Mesenchymal stem cell (in vitro differentiated cells and primary cell): ENCODE results near the gene MB.

Source experiments
- DNase-seq: peaks from one replicate; pipeline ENCODE4 v3.0.0-alpha.2; 2013
- H2AFZ ChIP-seq: one replicate; pipeline ENCODE4 v1.6.1; 2013; ENCODE audit warnings: low read depth, mild to moderate bottlenecking, control low read depth, inconsistent platforms, low read length, moderate library complexity
- H2AK5ac ChIP-seq: 2 replicates; pipeline ENCODE4 v1.6.1; 2013; ENCODE audit warnings: low read length, moderate library complexity, mild to moderate bottlenecking, inconsistent platforms; ENCODE audit not compliant: severe bottlenecking
- H2BK120ac ChIP-seq: one replicate; pipeline ENCODE4 v1.6.1; 2013; ENCODE audit warnings: low read depth, mild to moderate bottlenecking, inconsistent platforms, low read length, moderate library complexity
- H2BK12ac ChIP-seq, 2 experiments: one replicate each; pipeline ENCODE4 v1.6.1; 2013; ENCODE audit warnings: inconsistent platforms in 2 of 2, low read length in 2 of 2, mild to moderate bottlenecking in 2 of 2, moderate library complexity in 2 of 2, control low read depth in 1 of 2
- H2BK15ac ChIP-seq: one replicate; pipeline ENCODE4 v1.6.1; 2013; ENCODE audit warnings: mild to moderate bottlenecking, low read depth, inconsistent platforms; ENCODE audit not compliant: poor library complexity, severe bottlenecking
- H2BK5ac ChIP-seq: 2 replicates; pipeline ENCODE4 v1.6.1; 2013; ENCODE audit warnings: low read depth, mild to moderate bottlenecking, low read length, control low read depth, inconsistent platforms; ENCODE audit not compliant: poor library complexity, severe bottlenecking
- H3K14ac ChIP-seq, 2 experiments: one replicate each; pipeline ENCODE4 v1.6.1; 2013; ENCODE audit warnings: inconsistent platforms in 2 of 2, low read length in 2 of 2, control low read depth in 1 of 2, mild to moderate bottlenecking in 1 of 2, moderate library complexity in 1 of 2
- H3K18ac ChIP-seq, 2 experiments: one replicate each; pipeline ENCODE4 v1.6.1; 2013; ENCODE audit warnings: inconsistent platforms in 2 of 2, low read length in 2 of 2, control low read depth in 1 of 2, low read depth in 1 of 2, mild to moderate bottlenecking in 1 of 2
- H3K23ac ChIP-seq, 2 experiments: one replicate each; pipeline ENCODE4 v1.6.1; 2013; ENCODE audit warnings: inconsistent platforms in 2 of 2, low read length in 2 of 2, mild to moderate bottlenecking in 2 of 2, moderate library complexity in 2 of 2, control low read depth in 1 of 2
- H3K27ac ChIP-seq: 2 replicates; pipeline ENCODE4 v1.5.1; 2013; ENCODE audit warnings: mild to moderate bottlenecking, moderate library complexity, low read length, control low read depth, inconsistent platforms; ENCODE audit not compliant: poor library complexity, severe bottlenecking
- H3K27me3 ChIP-seq, 2 experiments: 2 replicates each; pipeline versions ENCODE4 v1.6.1 to v1.7.0; 2013; ENCODE audit warnings: low read length in 2 of 2, mild to moderate bottlenecking in 2 of 2, moderate library complexity in 2 of 2, control low read depth in 1 of 2, inconsistent platforms in 1 of 2; ENCODE audit not compliant: control insufficient read depth in 1 of 2, insufficient read depth in 1 of 2
- H3K36me3 ChIP-seq, 2 experiments: 2 replicates each; pipeline versions ENCODE4 v1.6.1 to v1.7.0; 2013; ENCODE audit warnings: low read length in 2 of 2, control low read depth in 1 of 2, inconsistent platforms in 1 of 2, low read depth in 1 of 2, mild to moderate bottlenecking in 1 of 2; ENCODE audit not compliant: insufficient read depth in 2 of 2, control insufficient read depth in 1 of 2
- H3K4ac ChIP-seq, 2 experiments: one replicate each; pipeline ENCODE4 v1.6.1; 2013; ENCODE audit warnings: inconsistent platforms in 2 of 2, low read length in 2 of 2, mild to moderate bottlenecking in 2 of 2, moderate library complexity in 2 of 2, control low read depth in 1 of 2, low read depth in 1 of 2
- H3K4me1 ChIP-seq: 2 replicates; pipeline ENCODE4 v1.6.1; 2013; ENCODE audit warnings: low read depth, low read length, control low read depth; ENCODE audit not compliant: control insufficient read depth, insufficient read depth
- H3K4me2 ChIP-seq: 2 replicates; pipeline ENCODE4 v1.6.1; 2013; ENCODE audit warnings: low read length, mild to moderate bottlenecking, inconsistent platforms; ENCODE audit not compliant: poor library complexity, severe bottlenecking
- H3K4me3 ChIP-seq, 2 experiments: 2 replicates each; pipeline versions ENCODE4 v1.5.1 to v1.7.0; 2013; ENCODE audit warnings: low read length in 2 of 2, mild to moderate bottlenecking in 2 of 2, control low read depth in 1 of 2, low read depth in 1 of 2; ENCODE audit not compliant: insufficient read depth in 1 of 2
- H3K79me1 ChIP-seq: replicated peaks from 2 replicates; pipeline ENCODE4 v1.6.1; 2013; ENCODE audit warnings: mild to moderate bottlenecking, control low read depth, low read length, inconsistent platforms; ENCODE audit not compliant: poor library complexity, severe bottlenecking
- H3K9ac ChIP-seq: 2 replicates; pipeline ENCODE4 v1.7.0; 2013; ENCODE audit warnings: mild to moderate bottlenecking, low read length, moderate library complexity
- H3K9me3 ChIP-seq: 2 replicates; pipeline ENCODE4 v1.7.0; 2013; ENCODE audit warnings: mild to moderate bottlenecking, low read length; ENCODE audit not compliant: control insufficient read depth
- H4K8ac ChIP-seq: one replicate; pipeline ENCODE4 v1.6.1; 2013; ENCODE audit warnings: inconsistent platforms, mild to moderate bottlenecking, low read length, moderate library complexity
- H4K91ac ChIP-seq: one replicate; pipeline ENCODE4 v1.6.1; 2013; ENCODE audit warnings: mild to moderate bottlenecking, low read length, inconsistent platforms
- WGBS: methylation state at CpG from one replicate; pipeline ENCODE4 v1.1.7; 2013; ENCODE audit warnings: mixed read lengths; 5-methylcytosine and 5-hydroxymethylcytosine counted together

MB gene

DNA sequence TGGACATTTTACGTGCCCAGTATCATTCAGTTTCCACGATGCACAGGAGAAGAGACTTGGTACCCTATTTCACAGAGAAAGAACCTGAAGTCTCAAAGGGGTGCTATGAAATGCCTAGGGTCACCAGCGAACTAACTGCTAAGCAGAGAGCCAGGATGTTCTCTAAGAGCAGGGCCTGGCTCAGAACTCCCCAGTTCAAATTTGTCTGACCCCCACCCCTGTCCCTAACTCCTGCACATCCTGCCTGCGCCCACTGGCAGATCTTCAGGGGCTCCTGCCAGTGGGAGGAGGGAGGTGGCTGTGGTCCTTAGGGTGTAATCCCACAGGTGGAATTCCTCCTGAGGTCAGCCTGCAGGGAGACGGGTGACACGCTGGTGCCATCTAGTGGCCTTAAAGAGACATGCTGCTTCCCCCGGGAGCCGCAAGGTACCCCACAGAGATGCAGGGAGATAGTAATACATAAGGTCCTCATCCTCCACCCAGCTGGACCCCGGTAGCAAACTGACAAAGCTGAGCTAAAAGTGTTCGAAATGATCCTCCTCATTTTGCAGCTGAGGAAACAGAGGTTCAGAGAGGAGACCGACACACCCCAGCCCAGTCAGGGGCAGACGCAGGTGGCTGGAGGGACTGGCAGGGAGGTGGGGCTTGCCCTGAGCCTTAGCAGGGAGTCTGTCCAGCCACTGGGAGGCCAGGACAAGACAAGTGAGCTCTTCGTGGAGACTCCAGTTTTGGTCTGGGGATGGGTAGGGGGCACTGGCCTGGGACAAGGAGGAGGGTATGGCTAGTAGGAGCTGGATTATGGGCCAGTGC, 34.1 kb downstream of the MB start:
- Histone ChIP-seq H3K4ac (no peak overlapping the region), H3K79me1 (no peaks in the 10 kb centered on the region), H2AK5ac (no peak overlapping the region), H3K14ac (no peak overlapping the region), H3K4me1 (peaks cover 4% of the 10 kb centered on the region), H4K8ac (no peak overlapping the region), H2BK120ac (no peak overlapping the region), H3K27ac (no peak overlapping the region), H3K9me3 (no peaks in the 10 kb centered on the region), H2BK5ac (no peak overlapping the region), H3K4me3 (no peak overlapping the region), H4K91ac (no peak overlapping the region), H2AFZ (no peak overlapping the region), H3K18ac (no peak overlapping the region), H3K36me3 (no peaks in the 10 kb centered on the region), H3K23ac (no peak overlapping the region), H3K27me3 (no peaks in the 10 kb centered on the region), H2BK12ac (peak overlapping the region in 1 of 2 experiments; percentile 4), H3K9ac (no peak overlapping the region), H2BK15ac (no peak overlapping the region), H3K4me2 (no peak overlapping the region)
- WGBS = 28% methylated on average over 13 of the region's 13 CpGs
- peak; percentile 67 for DNase-seq

DNA sequence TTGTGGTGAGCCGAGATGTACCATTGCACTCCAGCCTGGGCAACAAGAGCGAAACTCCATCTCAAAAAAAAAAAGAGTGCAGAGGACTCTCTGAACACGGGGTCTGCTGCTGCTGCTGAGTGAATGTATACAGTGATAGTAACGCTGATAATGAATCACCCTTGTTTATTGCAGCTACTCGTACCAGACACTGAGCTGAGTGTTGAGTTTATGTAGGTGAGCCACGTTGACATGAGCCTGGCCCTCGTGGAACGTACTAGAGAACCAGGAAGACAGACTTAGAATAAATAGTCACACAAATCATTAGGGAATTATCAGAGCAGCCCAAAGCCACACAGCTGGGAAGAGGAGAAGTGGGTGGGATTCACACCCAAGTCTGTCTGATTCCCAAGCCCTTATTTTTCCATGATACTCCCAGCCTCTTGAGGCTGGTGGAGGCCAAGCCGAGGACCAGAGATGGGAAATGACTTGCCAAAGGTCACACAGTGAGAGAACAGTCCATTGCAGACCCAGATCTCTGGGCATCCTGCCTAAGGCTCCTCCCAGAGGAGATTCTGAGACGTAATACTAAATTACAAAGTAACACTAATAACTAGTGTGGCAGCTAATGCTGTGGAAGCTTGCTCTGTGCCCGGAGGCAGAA, 34.8 kb downstream of the MB start:
- H2AFZ ChIP-seq = no peak overlapping the region

DNA sequence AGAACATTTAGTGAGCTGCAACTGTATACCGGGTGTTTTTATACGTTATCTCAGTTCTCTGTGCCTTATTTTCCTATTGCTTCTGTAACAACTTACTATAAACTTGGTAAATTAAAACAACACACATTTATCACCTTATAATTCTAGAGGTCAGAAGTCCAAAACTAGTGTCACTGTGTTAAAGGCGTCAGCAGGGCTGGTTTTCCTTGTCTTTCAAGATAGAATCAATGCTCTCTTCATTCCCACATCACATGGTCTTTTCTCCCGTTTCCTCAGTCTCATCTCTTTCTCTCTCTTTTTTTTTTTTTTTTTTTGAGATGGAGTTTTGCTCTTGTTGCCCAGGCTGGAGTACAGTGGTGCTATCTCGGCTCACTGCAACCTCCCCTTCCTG, 36.1 kb downstream of the MB start:
- Histone ChIP-seq H2BK120ac (no peak overlapping the region), H3K79me1 (no peaks in the 10 kb centered on the region), H2AFZ (no peak overlapping the region), H3K36me3 (no peaks in the 10 kb centered on the region), H3K14ac (no peak overlapping the region), H2BK12ac (no peak overlapping the region), H3K4ac (no peak overlapping the region), H3K18ac (no peak overlapping the region), H3K4me2 (no peak overlapping the region), H3K4me3 (no peak overlapping the region), H3K9me3 (no peaks in the 10 kb centered on the region), H2BK15ac (no peak overlapping the region), H4K8ac (no peak overlapping the region), H3K27me3 (no peaks in the 10 kb centered on the region), H3K23ac (no peak overlapping the region), H3K4me1 (no peaks in the 10 kb centered on the region), H2AK5ac (no peak overlapping the region), H3K27ac (no peak overlapping the region), H4K91ac (no peak overlapping the region), H3K9ac (no peak overlapping the region), H2BK5ac (no peak overlapping the region)
- DNase-seq = no peak
- WGBS = 100% methylated on average over 3 of the region's 5 CpGs

More for the DNA sequence above, 34.8 kb downstream of the MB start:
- Histone ChIP-seq H3K36me3 (no peaks in the 10 kb centered on the region), H2AK5ac (no peak overlapping the region), H3K9ac (no peak overlapping the region), H2BK15ac (no peak overlapping the region), H4K8ac (no peak overlapping the region), H3K27me3 (no peaks in the 10 kb centered on the region), H3K14ac (no peak overlapping the region), H2BK5ac (no peak overlapping the region), H3K9me3 (no peaks in the 10 kb centered on the region), H3K23ac (no peak overlapping the region), H3K4ac (no peak overlapping the region), H3K79me1 (no peaks in the 10 kb centered on the region), H2BK120ac (no peak overlapping the region), H4K91ac (no peak overlapping the region), H3K4me3 (no peak overlapping the region), H2BK12ac (no peak overlapping the region), H3K4me1 (peaks cover 1% of the 10 kb centered on the region), H3K27ac (no peak overlapping the region), H3K4me2 (no peak overlapping the region), H3K18ac (no peak overlapping the region)
- DNase-seq = peak; percentile 74
- 33% methylated on average over 10 of the region's 11 CpGs for WGBS

DNA sequence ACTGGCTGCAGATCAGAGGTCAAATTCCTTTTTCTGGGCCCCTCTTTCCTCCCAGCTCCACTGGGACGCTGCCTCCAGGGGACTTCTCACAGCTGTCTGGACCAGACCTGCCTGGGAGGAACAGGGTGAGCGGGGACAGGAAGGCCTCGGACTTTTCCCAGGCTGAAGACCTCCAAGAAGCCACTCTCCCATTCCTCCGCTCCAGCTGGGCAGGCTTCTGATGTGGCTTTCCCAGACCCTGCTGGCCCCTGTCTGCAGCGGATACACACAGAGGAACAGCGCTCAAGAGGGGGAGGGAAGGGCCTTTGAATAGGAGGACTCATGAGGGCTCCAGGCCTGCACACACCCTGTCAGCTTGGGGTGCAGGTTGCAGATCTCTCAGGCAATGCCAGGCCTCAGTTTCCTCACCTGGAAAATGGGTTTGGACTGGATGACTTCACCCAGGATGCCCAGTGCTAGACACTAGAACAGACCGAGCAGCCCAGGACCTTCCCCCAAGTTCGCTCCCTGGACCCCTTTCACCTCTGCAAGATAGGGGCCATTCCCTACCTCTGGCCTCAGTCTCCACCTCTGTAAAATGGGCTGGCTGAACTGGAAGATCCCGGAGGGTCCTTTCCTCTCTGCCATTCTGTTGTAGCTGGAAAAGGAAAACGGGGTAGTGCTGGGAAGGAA, 36.6 kb downstream of the MB start:
- Histone ChIP-seq H3K27me3 (peaks cover 0 to 3% of the 10 kb centered on the region in 2 experiments), H2BK120ac (no peak overlapping the region), H3K27ac (no peak overlapping the region), H3K9me3 (no peaks in the 10 kb centered on the region), H3K4me2 (no peak overlapping the region), H3K79me1 (no peaks in the 10 kb centered on the region), H3K23ac (no peak overlapping the region), H3K36me3 (no peaks in the 10 kb centered on the region), H2BK5ac (no peak overlapping the region), H2AK5ac (no peak overlapping the region), H3K9ac (no peak overlapping the region), H2BK15ac (no peak overlapping the region), H3K14ac (no peak overlapping the region), H4K91ac (no peak overlapping the region), H3K4me3 (no peak overlapping the region), H3K4ac (no peak overlapping the region), H2AFZ (no peak overlapping the region), H4K8ac (no peak overlapping the region), H2BK12ac (peak overlapping the region in 1 of 2 experiments; percentile 25), H3K4me1 (peaks cover 1% of the 10 kb centered on the region), H3K18ac (peak overlapping the region in 1 of 2 experiments; percentile 28)
- DNase-seq = no peak
- 69% methylated on average over 8 of the region's 10 CpGs for WGBS
